Choroid plexus epithelial cell (primary cell): ENCODE measurements around the gene GANC.
"Not testable (repeated sequence)": the region's sequence is repeated elsewhere in the genome, so short reads cannot be mapped to it uniquely, and the experiment has no call there.

Experiments
- DNase-seq: peaks from one replicate; pipeline ENCODE4 v3.0.0-alpha.2; 2010; ENCODE audit warnings: low read depth
- H3K4me3 ChIP-seq: 2 replicates; pipeline ENCODE4 v1.5.1; 2011; ENCODE audit warnings: low read depth, mild to moderate bottlenecking, control low read depth, low read length, moderate library complexity
- CTCF ChIP-seq: conservative IDR thresholded peaks from 2 replicates; pipeline ENCODE4 v1.5.1; 2011; ENCODE audit warnings: low read depth, mild to moderate bottlenecking, control low read depth, inconsistent platforms, low read length, moderate library complexity

The GANC gene

DNA sequence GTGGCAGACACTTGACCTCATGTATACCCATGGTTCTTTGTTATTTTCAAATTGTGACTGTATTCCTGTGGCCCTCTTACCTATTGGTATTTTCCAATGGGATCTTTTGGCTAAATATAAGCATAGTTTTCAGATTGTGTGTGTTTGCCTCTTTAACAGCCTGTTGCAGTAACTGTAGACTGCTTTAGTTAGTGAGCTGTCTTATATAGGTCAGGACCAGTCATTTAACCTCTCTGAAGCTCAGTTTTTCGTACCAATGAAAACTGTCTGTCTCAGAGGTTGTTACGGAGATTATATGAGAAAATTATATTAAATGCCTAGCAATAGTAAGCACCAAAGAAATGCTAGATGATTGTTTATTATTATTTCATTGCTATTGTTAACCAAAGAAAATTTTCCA lies 57.0 kb downstream of the GANC start:
- no peak overlapping the region for H3K4me3 ChIP-seq
- TF ChIP-seq CTCF, result no peak
- no peak for DNase-seq

DNA sequence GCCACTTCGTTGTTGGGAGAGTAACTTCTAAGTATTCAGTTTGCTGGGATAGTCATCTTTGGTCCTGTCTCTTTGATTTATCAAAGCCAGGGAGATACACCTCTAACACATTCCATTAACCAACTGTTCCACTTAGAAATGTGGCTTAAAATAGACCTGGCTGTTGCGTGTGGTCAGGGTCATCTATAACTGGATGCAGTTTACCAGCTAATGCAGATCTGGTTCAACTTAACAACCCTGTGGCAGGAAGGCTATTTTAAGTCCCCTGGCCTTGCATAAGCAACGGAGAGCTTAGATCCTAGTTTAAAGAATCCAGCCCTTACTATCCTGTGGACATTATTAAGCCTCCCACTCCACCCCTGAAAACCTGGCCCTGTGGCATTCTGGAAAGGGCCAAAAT lies 58.2 kb downstream of the GANC start:
- H3K4me3 ChIP-seq, result no peak overlapping the region
- DNase-seq, result no peak
- no peak for TF ChIP-seq CTCF

GRCh38 chr15:42332331-42332730 lies 59.3 kb downstream of the GANC start:
- DNase-seq, result peak; percentile 56
- TF ChIP-seq CTCF, result no peak
- H3K4me3 ChIP-seq, result no peak overlapping the region

- DNase-seq, result no peak
- H3K4me3 ChIP-seq, result no peak overlapping the region
- no peak for TF ChIP-seq CTCF
Observed at GRCh38 chr15:42335074-42335473, 62.1 kb downstream of the GANC start.

DNA sequence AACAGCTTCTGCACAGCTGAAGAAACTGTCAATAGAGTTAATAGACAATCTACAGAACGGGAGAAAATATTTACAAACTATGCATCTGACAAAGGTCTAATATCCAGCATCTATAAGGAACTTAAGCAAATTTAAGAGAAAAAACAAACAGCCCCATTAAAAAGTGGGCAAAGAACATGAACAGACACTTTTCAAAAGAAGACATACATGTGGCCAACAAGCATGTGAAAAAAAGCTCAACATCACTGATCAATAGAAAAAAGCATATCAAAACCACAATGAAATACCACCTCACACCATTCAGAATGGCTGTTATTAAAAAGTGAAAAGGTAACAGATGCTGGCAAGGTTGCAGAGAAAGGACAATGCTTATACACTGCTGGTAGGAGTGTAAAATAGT lies 63.6 kb downstream of the GANC start:
- DNase-seq, H3K4me3 ChIP-seq: not testable (repeated sequence)

DNA sequence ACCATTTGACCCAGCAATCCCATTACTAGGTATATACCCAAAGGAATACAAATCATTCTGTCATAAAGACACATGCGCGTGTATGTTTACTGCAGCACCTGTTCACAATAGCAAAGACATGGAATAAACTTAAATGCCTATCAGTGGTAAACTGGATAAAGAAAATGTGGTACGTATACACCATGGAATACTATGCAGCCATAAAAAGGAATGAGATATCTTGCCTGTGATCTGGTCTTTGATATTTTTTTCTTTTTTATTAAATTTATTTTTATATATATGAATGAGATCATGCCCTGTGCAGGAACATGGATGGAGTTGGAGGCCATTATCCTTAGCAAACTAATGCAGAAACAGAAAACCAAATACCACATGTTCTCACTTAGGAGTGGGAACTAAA lies 64.1 kb downstream of the GANC start:
- not testable (repeated sequence) for DNase-seq, H3K4me3 ChIP-seq

DNA sequence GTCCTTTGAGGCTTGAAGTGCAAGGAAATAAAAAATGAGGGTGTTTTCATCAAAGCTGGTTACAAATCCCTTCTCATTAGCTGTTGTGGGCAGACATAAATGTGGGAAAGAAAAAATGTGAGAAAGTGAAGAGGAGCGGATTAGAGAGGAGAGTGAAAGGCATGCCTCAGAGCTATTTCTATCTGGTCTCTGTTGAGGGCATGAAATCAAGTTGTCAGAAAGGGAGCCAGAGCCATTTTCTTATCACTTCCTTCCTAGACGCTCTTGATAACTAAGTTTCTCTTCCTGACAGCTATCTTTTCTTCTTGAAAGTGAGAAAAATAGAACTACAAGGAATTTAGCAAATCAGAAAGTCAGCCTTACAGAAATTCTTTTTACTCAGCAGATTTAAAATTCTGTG lies 65.5 kb downstream of the GANC start:
- no peak overlapping the region for H3K4me3 ChIP-seq
- TF ChIP-seq CTCF, result no peak
- DNase-seq, result no peak

GRCh38 chr15:42343596-42344232 lies 70.7 kb downstream of the GANC start:
- TF ChIP-seq CTCF, result no peak
- H3K4me3 ChIP-seq, result no peak overlapping the region
- no peak for DNase-seq
